HG02943 (cell line): ENCODE results near the gene NF1.

Source experiments
- ATAC-seq: cut with Tn5 transposase; IDR thresholded peaks from one replicate; pipeline ENCODE4 v1.9.1; 2021; ENCODE audit warnings: mild to moderate bottlenecking, low read depth, moderate library complexity; ENCODE audit not compliant: unreplicated experiment

Gene NF1

GRCh38 chr17:31417051-31417792 lies 322.4 kb downstream of the NF1 start:
- ATAC-seq: no peak

- no peak for ATAC-seq
Observed at GRCh38 chr17:31418773-31419350, 324.1 kb downstream of the NF1 start.

GRCh38 chr17:31422443-31422842 lies 327.7 kb downstream of the NF1 start:
- ATAC-seq: no peak

GRCh38 chr17:31424944-31425281 lies 330.1 kb downstream of the NF1 start:
- no peak for ATAC-seq

GRCh38 chr17:31425282-31426040 lies 330.7 kb downstream of the NF1 start:
- ATAC-seq: no peak
